H9 (cell line): ENCODE data around the gene ADCY1. TPM values are rescaled to one million over a fixed set of nuclear protein-coding genes. Genes with fewer than 3 reads are reported as not detected.
A peak's percentile ranks its signal among the peaks of the same experiment; 100 is the strongest.

ENCODE experiments used
- DNase-seq: peaks from one replicate; pipeline ENCODE4 v3.0.0-alpha.2; 2017
- H2AFZ ChIP-seq: one replicate; pipeline ENCODE4 v1.6.1; 2013; ENCODE audit warnings: mild to moderate bottlenecking, low read length, control low read depth, moderate library complexity
- H2AK5ac ChIP-seq: 2 replicates; pipeline ENCODE4 v1.6.1; 2013; ENCODE audit warnings: low read length, control low read depth, mixed read lengths; ENCODE audit not compliant: insufficient read length
- H2BK120ac ChIP-seq: one replicate; pipeline ENCODE4 v1.6.1; 2013; ENCODE audit warnings: low read depth, mild to moderate bottlenecking, low read length, control low read depth, inconsistent platforms; ENCODE audit not compliant: poor library complexity, severe bottlenecking
- H2BK12ac ChIP-seq: 2 replicates; pipeline ENCODE4 v1.6.1; 2013; ENCODE audit warnings: low read length, control low read depth, mixed read lengths, low read depth; ENCODE audit not compliant: insufficient read length
- H2BK15ac ChIP-seq: 2 replicates; pipeline ENCODE4 v1.6.1; 2013; ENCODE audit warnings: low read depth, low read length, control low read depth
- H2BK20ac ChIP-seq: one replicate; pipeline ENCODE4 v1.6.1; 2013; ENCODE audit warnings: low read depth, mild to moderate bottlenecking, low read length, control low read depth, inconsistent platforms; ENCODE audit not compliant: poor library complexity, severe bottlenecking
- H2BK5ac ChIP-seq: 2 replicates; pipeline ENCODE4 v1.6.1; 2013; ENCODE audit warnings: low read length, control low read depth, mixed read lengths; ENCODE audit not compliant: insufficient read length
- H3K14ac ChIP-seq: 2 replicates; pipeline ENCODE4 v1.6.1; 2013; ENCODE audit warnings: low read length, control low read depth; ENCODE audit not compliant: insufficient read depth
- H3K18ac ChIP-seq: 2 replicates; pipeline ENCODE4 v1.6.1; 2013; ENCODE audit warnings: low read depth, mild to moderate bottlenecking, mixed read lengths, low read length, control low read depth; ENCODE audit not compliant: insufficient read length
- H3K23ac ChIP-seq: 2 replicates; pipeline ENCODE4 v1.6.1; 2013; ENCODE audit warnings: low read length, control low read depth, mixed read lengths, low read depth; ENCODE audit not compliant: insufficient read length
- H3K23me2 ChIP-seq: 2 replicates; pipeline ENCODE4 v1.6.1; 2013; ENCODE audit warnings: low read depth, mild to moderate bottlenecking, mixed read lengths, low read length, control low read depth; ENCODE audit not compliant: insufficient read length, poor library complexity, severe bottlenecking
- H3K27ac ChIP-seq: 2 replicates; pipeline ENCODE4 v1.5.1; 2013; ENCODE audit warnings: low read length, control low read depth, mixed read lengths, low read depth; ENCODE audit not compliant: insufficient read length
- H3K27me3 ChIP-seq: 2 replicates; pipeline ENCODE4 v1.6.1; 2013; ENCODE audit warnings: low read length, control low read depth, inconsistent platforms; ENCODE audit not compliant: insufficient read depth
- H3K4ac ChIP-seq: 2 replicates; pipeline ENCODE4 v1.6.1; 2013; ENCODE audit warnings: low read depth, mild to moderate bottlenecking, control low read depth, inconsistent platforms, low read length, moderate library complexity
- H3K4me1 ChIP-seq: 2 replicates; pipeline ENCODE4 v1.6.1; 2013; ENCODE audit warnings: low read length, control low read depth, inconsistent platforms; ENCODE audit not compliant: insufficient read depth
- H3K4me2 ChIP-seq: 2 replicates; pipeline ENCODE4 v1.6.1; 2013; ENCODE audit warnings: low read length, control low read depth, mixed read lengths; ENCODE audit not compliant: insufficient read length, insufficient read depth
- H3K56ac ChIP-seq: 2 replicates; pipeline ENCODE4 v1.6.1; 2013; ENCODE audit warnings: low read depth, mild to moderate bottlenecking, mixed read lengths, low read length, control low read depth; ENCODE audit not compliant: insufficient read length
- H3K79me1 ChIP-seq: 2 replicates; pipeline ENCODE4 v1.6.1; 2013; ENCODE audit warnings: low read depth, mild to moderate bottlenecking, moderate library complexity, low read length, control low read depth, inconsistent platforms; ENCODE audit not compliant: insufficient read depth, poor library complexity, severe bottlenecking
- H3K79me2 ChIP-seq: 2 replicates; pipeline ENCODE4 v1.6.1; 2013; ENCODE audit warnings: low read length, control low read depth, inconsistent platforms; ENCODE audit not compliant: insufficient read depth
- H3K9ac ChIP-seq: 2 replicates; pipeline ENCODE4 v1.6.1; 2013; ENCODE audit warnings: low read length, control low read depth, mixed read lengths; ENCODE audit not compliant: insufficient read length; ENCODE audit errors: extremely low read depth
- H3K9me3 ChIP-seq: one replicate; pipeline ENCODE4 v1.6.1; 2013; ENCODE audit warnings: low read depth, low read length, inconsistent platforms; ENCODE audit not compliant: control insufficient read depth
- H3T11ph ChIP-seq: one replicate; pipeline ENCODE4 v1.6.1; 2013; ENCODE audit warnings: mild to moderate bottlenecking, low read length, control low read depth, inconsistent platforms
- H4K20me1 ChIP-seq: one replicate; pipeline ENCODE4 v1.6.1; 2013; ENCODE audit not compliant: control insufficient read depth, insufficient read length, insufficient read depth
- H4K5ac ChIP-seq: 2 replicates; pipeline ENCODE4 v1.6.1; 2013; ENCODE audit warnings: low read depth, mild to moderate bottlenecking, mixed read lengths, low read length, control low read depth; ENCODE audit not compliant: insufficient read length
- H4K8ac ChIP-seq: replicated peaks from 2 replicates; pipeline ENCODE4 v1.6.1; 2013; ENCODE audit warnings: low read length, control low read depth, mixed read lengths, low read depth; ENCODE audit not compliant: insufficient read length
- H4K91ac ChIP-seq: 2 replicates; pipeline ENCODE4 v1.6.1; 2013; ENCODE audit warnings: low read depth, mild to moderate bottlenecking, moderate library complexity, mixed read lengths, low read length, control low read depth; ENCODE audit not compliant: insufficient read length
- H3K27ac Mint-ChIP-seq, 3 experiments: 2 replicates in 2 of 3; 3 replicates in 1 of 3; pipeline ENCODE4 v1.8.0; 2020 to 2021; ENCODE audit warnings: mixed read lengths in 3 of 3, mild to moderate bottlenecking in 1 of 3, moderate library complexity in 1 of 3
- H3K27me3 Mint-ChIP-seq: 2 replicates; pipeline ENCODE4 v1.8.0; 2021; ENCODE audit warnings: low read depth, mild to moderate bottlenecking, moderate library complexity, mixed read lengths
- H3K36me3 Mint-ChIP-seq, 3 experiments: 2 replicates in 2 of 3; 3 replicates in 1 of 3; pipeline ENCODE4 v1.8.0; 2020 to 2021; ENCODE audit warnings: low read depth in 3 of 3, mixed read lengths in 3 of 3; ENCODE audit not compliant: insufficient read depth in 1 of 3
- H3K4me1 Mint-ChIP-seq, 2 experiments: 2 replicates each; pipeline ENCODE4 v1.8.0; 2020; ENCODE audit warnings: mixed read lengths in 2 of 2
- H3K4me3 Mint-ChIP-seq, 2 experiments: 2 replicates in 1 of 2; 3 replicates in 1 of 2; pipeline ENCODE4 v1.8.0; 2020 to 2021; ENCODE audit warnings: mild to moderate bottlenecking in 2 of 2, mixed read lengths in 2 of 2, moderate library complexity in 1 of 2
- H3K9me3 Mint-ChIP-seq, 2 experiments: 2 replicates in 1 of 2; 3 replicates in 1 of 2; pipeline ENCODE4 v1.8.0; 2020; ENCODE audit warnings: mild to moderate bottlenecking in 2 of 2, mixed read lengths in 2 of 2, moderate library complexity in 1 of 2
- CTCF ChIP-seq: fragments of 200-600 bp; sonication (generic); conservative IDR thresholded peaks from 3 replicates; pipeline ENCODE4 v1.8.0; 2021; ENCODE audit warnings: antibody characterized with exemption, mild to moderate bottlenecking
- WGBS: extraction: QIAGEN DNeasy Blood & Tissue Kit; methylation state at CpG from one replicate; pipeline ENCODE4 v1.1.7; 2013; ENCODE audit warnings: missing lambda C conversion rate, low lambda C conversion rate, mixed read lengths; ENCODE audit not compliant: insufficient read length; ENCODE audit errors: extremely low coverage; 5-methylcytosine and 5-hydroxymethylcytosine counted together
- total RNA-seq: library from RNA; stranded (reverse); gene quantifications from 2 replicates; pipeline ENCODE4 v1.2.1, GENCODE V29; 2021

Gene ADCY1
- total RNA-seq, 1 experiment from 2014 or later, result 21.6 TPM

- no peaks in the 10 kb centered on the region for H3K23me2 ChIP-seq
- H2BK5ac ChIP-seq, result no peak overlapping the region
- DNase-seq, result peak; percentile 16
These were observed 109.5 kb downstream of the ADCY1 start for GRCh38 chr7:45683556-45684148.

More at GRCh38 chr7:45683556-45684148, 109.5 kb downstream of the ADCY1 start:
- no peaks in the 10 kb centered on the region for H3K9me3 Mint-ChIP-seq
- Histone ChIP-seq H3T11ph (no peak overlapping the region), H2BK15ac (no peak overlapping the region), H3K79me1 (no peaks in the 10 kb centered on the region), H4K8ac (no peak overlapping the region), H3K14ac (no peak overlapping the region), H3K9ac (no peak overlapping the region), H2BK12ac (no peak overlapping the region), H3K4ac (no peak overlapping the region), H2BK120ac (no peak overlapping the region), H4K91ac (no peak overlapping the region), H3K18ac (no peak overlapping the region), H3K27ac (no peak overlapping the region), H2AK5ac (no peak overlapping the region), H4K5ac (no peak overlapping the region), H2AFZ (no peak overlapping the region), H3K4me2 (no peak overlapping the region), H4K20me1 (peaks cover 4% of the 10 kb centered on the region), H3K4me1 (no peaks in the 10 kb centered on the region), H3K27me3 (no peaks in the 10 kb centered on the region), H3K9me3 (no peaks in the 10 kb centered on the region), H3K23ac (no peak overlapping the region), H3K56ac (no peak overlapping the region), H2BK20ac (no peak overlapping the region), H3K79me2 (no peaks in the 10 kb centered on the region)
- no peak for TF ChIP-seq CTCF
- no peaks in the 10 kb centered on the region for H3K27me3 Mint-ChIP-seq
- no peak overlapping the region; a peak in 1 of 7 replicates for H3K27ac Mint-ChIP-seq
- no CpG with 5 or more reads among the region's 13 CpGs for WGBS
- H3K36me3 Mint-ChIP-seq, result peaks cover 3 to 14% (median 14%) of the 10 kb centered on the region in 3 experiments
- no peak overlapping the region for H3K4me3 Mint-ChIP-seq
- H3K4me1 Mint-ChIP-seq, result peaks cover 4 to 5% of the 10 kb centered on the region in 2 experiments; a peak in 2 of 4 replicates
